Measurements from ENCODE around the gene PYGO1.

GRCh38 chr15:55601374-55601773, 13.2 kb upstream of the PYGO1 start:
- TF ChIP-seq POLR2A (IDR thresholded peaks at IDR 0.05) (no peak), CTCF (IDR thresholded peaks at IDR 0.05) (no peak), POLR2AphosphoS5 (IDR thresholded peaks at IDR 0.05) (no peak)
